Measurements from ENCODE around the gene ERBB2. TPM values are rescaled to one million over a fixed set of nuclear protein-coding genes. Genes with fewer than 3 reads are reported as not detected.

ERBB2 gene
- total RNA-seq, 1 experiment from 2014 or later = 216 TPM

DNA sequence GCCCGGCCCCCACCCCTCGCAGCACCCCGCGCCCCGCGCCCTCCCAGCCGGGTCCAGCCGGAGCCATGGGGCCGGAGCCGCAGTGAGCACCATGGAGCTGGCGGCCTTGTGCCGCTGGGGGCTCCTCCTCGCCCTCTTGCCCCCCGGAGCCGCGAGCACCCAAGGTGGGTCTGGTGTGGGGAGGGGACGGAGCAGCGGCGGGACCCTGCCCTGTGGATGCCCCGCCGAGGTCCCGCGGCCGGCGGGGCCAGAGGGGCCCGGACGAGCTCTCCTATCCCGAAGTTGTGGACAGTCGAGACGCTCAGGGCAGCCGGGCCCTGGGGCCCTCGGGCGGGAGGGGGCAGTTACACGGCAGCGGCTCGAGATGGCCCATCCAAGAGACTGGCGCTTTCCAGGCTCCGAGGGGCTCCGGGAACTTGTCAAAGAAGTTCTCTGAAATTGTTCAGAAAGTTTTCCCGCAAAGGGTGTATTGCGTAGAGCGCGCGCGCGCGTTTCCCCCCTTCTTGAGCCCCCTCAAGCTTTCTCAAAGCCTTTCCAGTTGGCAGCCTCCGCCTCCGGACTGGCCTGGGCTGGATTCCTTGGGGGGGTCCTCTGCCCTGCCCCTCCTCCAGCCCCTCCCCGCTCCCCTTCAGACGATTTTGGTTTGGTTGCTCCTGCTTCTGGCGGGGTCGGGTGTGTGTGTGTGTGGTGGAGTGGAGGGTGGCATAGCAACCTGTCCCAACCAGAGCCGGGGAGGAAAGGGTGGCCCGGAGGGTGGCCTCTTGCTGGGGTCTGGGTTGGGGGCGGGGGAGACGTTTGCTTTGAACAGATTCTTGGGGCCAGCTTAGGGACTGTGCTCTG, 504 bp downstream of the ERBB2 start:
- Mint-ChIP-seq H3K36me3 (ENCODE audit: insufficient read depth in 1 of 3, low read depth in 3 of 3) (peaks cover 9 to 33% (median 24%) of the 10 kb centered on the region in 3 experiments), H3K27me3 (ENCODE audit: low read depth) (no peaks in the 10 kb centered on the region; the same call in 1 of the 2 replicates), H3K4me3 (peak overlapping the region; percentile 92 to 97), H3K4me1 (peaks cover 67 to 78% of the 10 kb centered on the region in 2 experiments), H3K27ac (peak overlapping the region in 2 of 3 experiments; percentile 76 to 88; a peak in 4 of 7 replicates), H3K9me3 (no peaks in the 10 kb centered on the region)
- H4K20me1 ChIP-seq (ENCODE audit: control insufficient read depth, insufficient read depth, insufficient read length) = no peaks in the 10 kb centered on the region
- peak overlapping the region; percentile 61 for H3K9ac ChIP-seq (ENCODE audit: extremely low read depth, insufficient read length, low read length)
- TF ChIP-seq, protein P1, sequence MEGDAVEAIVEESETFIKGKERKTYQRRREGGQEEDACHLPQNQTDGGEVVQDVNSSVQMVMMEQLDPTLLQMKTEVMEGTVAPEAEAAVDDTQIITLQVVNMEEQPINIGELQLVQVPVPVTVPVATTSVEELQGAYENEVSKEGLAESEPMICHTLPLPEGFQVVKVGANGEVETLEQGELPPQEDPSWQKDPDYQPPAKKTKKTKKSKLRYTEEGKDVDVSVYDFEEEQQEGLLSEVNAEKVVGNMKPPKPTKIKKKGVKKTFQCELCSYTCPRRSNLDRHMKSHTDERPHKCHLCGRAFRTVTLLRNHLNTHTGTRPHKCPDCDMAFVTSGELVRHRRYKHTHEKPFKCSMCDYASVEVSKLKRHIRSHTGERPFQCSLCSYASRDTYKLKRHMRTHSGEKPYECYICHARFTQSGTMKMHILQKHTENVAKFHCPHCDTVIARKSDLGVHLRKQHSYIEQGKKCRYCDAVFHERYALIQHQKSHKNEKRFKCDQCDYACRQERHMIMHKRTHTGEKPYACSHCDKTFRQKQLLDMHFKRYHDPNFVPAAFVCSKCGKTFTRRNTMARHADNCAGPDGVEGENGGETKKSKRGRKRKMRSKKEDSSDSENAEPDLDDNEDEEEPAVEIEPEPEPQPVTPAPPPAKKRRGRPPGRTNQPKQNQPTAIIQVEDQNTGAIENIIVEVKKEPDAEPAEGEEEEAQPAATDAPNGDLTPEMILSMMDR (conservative IDR thresholded peaks at IDR 0.05) = no peak
- peaks cover 41% of the 10 kb centered on the region for H3K79me2 ChIP-seq (ENCODE audit: insufficient read depth, low read length)
- H3K4ac ChIP-seq (ENCODE audit: low read depth, low read length) = no peak overlapping the region
- no peaks in the 10 kb centered on the region for H3K9me3 ChIP-seq (ENCODE audit: control insufficient read depth, low read depth, low read length)
- no peak overlapping the region for H3K23ac ChIP-seq (ENCODE audit: insufficient read length, low read depth, low read length)
- no peak overlapping the region for H2BK12ac ChIP-seq (ENCODE audit: insufficient read length, low read depth, low read length)
- no peak overlapping the region for H2BK15ac ChIP-seq (ENCODE audit: low read depth, low read length)
- no peak overlapping the region for H4K91ac ChIP-seq (ENCODE audit: insufficient read length, low read depth, low read length)
- no peak overlapping the region for H2BK5ac ChIP-seq (ENCODE audit: insufficient read length, low read length)
- H4K5ac ChIP-seq (ENCODE audit: insufficient read length, low read depth, low read length) = no peak overlapping the region
- H2BK120ac ChIP-seq (ENCODE audit: low read depth, low read length, poor library complexity, severe bottlenecking) = no peak overlapping the region
- H3K23me2 ChIP-seq (ENCODE audit: insufficient read length, low read depth, low read length, poor library complexity, severe bottlenecking) = peaks cover 8% of the 10 kb centered on the region
- no peak overlapping the region for H3K18ac ChIP-seq (ENCODE audit: insufficient read length, low read depth, low read length)
- peak overlapping the region; percentile 50; the same call in 1 of the 2 replicates for H3K14ac ChIP-seq (ENCODE audit: insufficient read depth, low read length)
- H3K56ac ChIP-seq (ENCODE audit: insufficient read length, low read depth, low read length) = no peak overlapping the region
- no peak overlapping the region for H2AK5ac ChIP-seq (ENCODE audit: insufficient read length, low read length)
- peak overlapping the region; percentile 95 for H3K4me2 ChIP-seq (ENCODE audit: insufficient read depth, insufficient read length, low read length)
- no peak overlapping the region for H2AFZ ChIP-seq (ENCODE audit: low read length)
- H3T11ph ChIP-seq (ENCODE audit: low read length) = no peak overlapping the region
- H3K4me1 ChIP-seq (ENCODE audit: insufficient read depth, low read length) = peaks cover 25% of the 10 kb centered on the region
- H3K79me1 ChIP-seq (ENCODE audit: insufficient read depth, low read depth, low read length, poor library complexity, severe bottlenecking) = no peaks in the 10 kb centered on the region
- H3K27ac ChIP-seq (ENCODE audit: insufficient read length, low read depth, low read length) = no peak overlapping the region
- no CpG with 5 or more reads among the region's 57 CpGs for WGBS (ENCODE audit: extremely low coverage, insufficient read length, low lambda C conversion rate)
- H4K8ac ChIP-seq (replicated peaks; ENCODE audit: insufficient read length, low read depth, low read length) = no peak overlapping the region
- no peak overlapping the region for H2BK20ac ChIP-seq (ENCODE audit: low read depth, low read length, poor library complexity, severe bottlenecking)
- DNase-seq = no peak
- no peaks in the 10 kb centered on the region for H3K27me3 ChIP-seq (ENCODE audit: insufficient read depth, low read length)
